Hepatocyte (in vitro differentiated cells): ENCODE measurements around the gene DHRS11.

Experiments used
- CTCF ChIP-seq: fragments of 200-600 bp; sonication (generic); IDR thresholded peaks from 2 replicates; pipeline ENCODE4 v1.5.1; 2016; ENCODE audit warnings: antibody characterized with exemption, mild to moderate bottlenecking; ENCODE audit not compliant: poor library complexity
- EZH2 ChIP-seq: fragments of 200-600 bp; sonication (generic); IDR thresholded peaks from 2 replicates; pipeline ENCODE4 v1.6.1; 2016; ENCODE audit warnings: antibody characterized with exemption, mild to moderate bottlenecking, borderline replicate concordance
- EZH2phosphoT487 ChIP-seq: fragments of 200-600 bp; sonication (generic); IDR thresholded peaks from one replicate; pipeline ENCODE4 v1.6.1; 2018; ENCODE audit warnings: antibody characterized with exemption, mild to moderate bottlenecking, low read depth, moderate library complexity; ENCODE audit not compliant: unreplicated experiment, severe bottlenecking

- TF ChIP-seq CTCF (no peak), EZH2phosphoT487 (no peak), EZH2 (no peak)
Measured at GRCh38 chr17:36597866-36598777, 6.4 kb downstream of the DHRS11 start.
